NCI-H510A treated with DMSO at 0.1 percent for 48 hours (cell line): Measurements from ENCODE around the gene GMDS.

ENCODE experiments used
- DNase-seq: peaks from one replicate; lab custom pipeline; 2025; lab: John Stamatoyannopoulos, UW

The GMDS gene

DNA sequence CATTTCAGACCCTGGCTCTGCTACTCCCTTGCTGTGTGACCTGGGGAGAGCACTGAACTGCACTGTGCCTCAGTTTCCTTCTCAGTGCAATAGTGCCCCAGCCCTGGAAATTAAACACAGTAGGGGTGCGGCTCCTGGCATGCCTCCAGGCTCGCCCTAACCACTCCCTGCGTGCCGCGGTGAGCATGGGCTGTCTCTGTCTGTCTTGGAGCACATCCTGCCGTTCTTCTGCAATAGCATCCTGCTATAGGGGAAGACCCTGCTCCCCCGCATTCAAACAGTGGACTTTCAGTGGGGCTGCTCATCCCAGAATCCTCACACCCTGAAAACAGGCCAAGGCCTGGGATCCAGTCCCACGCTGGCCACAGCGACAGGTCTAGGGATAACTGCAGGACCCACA, 506.2 kb downstream of the GMDS start:
- DNase-seq = no peak

DNA sequence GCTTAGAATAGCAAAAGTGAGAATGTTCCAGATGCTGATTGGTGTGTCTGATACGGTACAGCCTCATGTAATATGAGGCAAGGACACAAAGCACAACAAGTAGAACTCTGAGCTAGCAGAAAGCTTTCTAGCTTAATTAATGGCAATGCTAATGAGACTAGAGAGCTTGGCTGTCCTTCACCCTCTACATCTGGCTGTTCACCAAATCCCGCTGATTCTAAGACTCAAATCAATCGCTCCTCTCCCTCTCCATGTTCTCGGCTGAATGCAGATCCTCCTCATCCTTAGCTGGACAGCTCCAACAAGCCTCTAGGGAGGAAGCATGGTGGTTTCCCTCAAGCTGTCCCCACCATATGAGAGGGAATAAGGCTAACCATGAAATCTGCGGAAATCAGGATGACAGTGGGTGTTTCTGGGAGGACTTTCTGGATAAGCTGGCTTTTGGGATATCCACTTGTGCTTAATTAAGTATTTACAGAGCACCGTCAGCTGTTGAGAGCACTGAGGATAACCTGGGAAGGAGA, 506.8 kb downstream of the GMDS start:
- no peak for DNase-seq

DNA sequence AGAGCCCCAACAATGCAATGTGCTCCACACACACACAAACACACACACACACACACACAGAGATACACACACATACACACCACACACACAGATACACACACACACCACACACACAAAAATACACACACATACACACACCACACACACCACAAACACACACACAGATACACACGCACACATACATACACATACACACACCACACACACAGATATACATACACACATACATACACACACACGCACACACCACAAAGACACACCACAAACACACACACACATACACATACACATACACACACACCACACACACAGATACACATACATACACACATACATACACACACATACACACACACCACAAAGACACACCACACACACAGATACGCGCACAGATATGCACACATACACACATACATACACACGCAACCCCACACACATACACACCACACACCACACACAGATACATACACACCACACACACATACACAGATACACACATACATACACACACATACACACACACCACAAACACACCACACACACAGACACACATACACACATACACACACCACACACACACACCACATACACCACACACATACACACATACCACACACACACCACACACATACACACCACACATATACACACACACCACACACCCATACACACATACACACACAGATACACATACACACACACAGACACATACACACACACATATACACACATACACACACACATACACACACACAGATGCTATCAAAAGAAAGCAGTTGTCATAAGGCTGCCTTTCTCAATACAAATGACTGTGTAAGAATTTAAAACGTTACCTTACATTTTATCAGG, 507.7 kb downstream of the GMDS start:
- no peak for DNase-seq

DNA sequence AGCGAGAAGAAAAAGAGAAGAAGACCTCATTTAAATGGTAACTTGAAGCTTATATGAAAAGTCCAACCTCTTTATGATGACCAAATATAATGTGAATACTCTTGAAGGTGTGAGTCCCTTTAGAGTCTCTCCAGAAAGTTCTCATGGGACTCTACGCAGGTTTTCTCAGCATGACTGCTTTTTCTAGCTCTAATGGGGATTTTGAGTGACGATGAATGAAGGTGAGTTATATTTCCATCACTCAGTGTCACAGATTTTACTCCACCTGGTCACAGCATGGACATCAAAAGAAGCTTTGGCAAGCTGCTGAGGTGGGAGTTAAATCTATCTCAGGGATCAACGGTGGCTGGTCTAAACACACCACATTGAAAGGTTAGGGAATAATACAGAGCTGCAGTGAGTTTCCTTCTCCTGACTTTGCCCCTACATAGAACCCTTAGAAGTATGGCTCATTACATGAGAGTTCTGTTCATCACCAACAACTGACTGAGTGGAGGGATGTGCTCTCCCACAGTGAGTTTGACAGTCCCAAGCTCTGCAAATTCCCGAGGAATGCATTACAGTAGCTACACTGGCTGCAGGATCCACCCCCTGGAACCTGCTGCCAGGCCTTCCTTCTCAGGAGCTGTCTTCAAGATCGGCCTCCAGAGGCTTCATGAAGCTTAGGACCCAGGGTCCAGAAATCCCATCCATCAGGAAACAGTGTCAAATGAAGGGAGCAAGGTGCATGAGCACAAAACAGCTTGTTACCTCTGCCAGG, 508.9 kb downstream of the GMDS start:
- DNase-seq = no peak

DNA sequence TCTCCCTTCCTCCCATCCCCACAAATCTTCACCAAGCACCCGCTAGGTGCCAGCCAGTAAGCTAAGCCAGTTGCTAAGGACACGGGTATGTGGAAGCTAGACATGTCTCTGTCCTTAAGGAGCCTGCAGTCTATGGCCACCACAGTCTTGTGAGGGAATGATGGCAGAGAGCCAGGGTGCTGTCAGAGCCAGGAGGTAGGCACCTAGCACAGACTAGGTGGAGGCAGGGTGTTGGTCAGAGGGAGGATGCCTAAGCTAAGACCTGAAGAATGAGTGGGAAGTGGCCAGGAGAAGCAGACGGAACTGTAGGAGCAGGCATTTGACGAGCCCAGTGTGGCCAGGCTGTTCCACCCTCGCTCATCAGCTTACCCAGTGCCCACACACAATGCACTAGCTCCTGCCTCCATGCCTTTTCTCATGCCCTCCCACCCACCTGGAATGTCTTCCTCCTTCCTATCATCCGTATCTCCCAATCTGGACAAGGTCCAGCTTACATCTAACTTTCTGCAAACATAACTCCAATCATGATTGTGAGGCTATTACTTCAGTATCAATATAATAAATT, 510.1 kb downstream of the GMDS start:
- no peak for DNase-seq

DNA sequence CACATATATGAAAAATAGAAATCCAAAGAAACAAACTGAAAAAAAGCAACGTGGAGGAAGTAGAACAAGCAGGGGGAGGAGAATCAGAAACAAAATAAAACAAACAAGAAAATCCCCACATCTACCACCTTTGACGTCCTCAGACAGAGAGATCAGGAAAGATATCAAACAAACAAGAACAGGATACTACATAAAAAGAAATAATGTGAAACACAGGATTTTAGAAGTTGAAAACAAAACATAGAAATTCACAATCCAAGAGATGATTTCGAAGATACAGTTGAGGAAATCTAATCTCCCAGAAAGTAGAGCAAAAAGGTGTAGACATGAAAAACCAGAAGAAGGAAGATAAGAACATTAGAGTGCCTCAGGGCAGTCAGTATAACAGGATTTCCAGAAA, 514.5 kb downstream of the GMDS start:
- no peak for DNase-seq

DNA sequence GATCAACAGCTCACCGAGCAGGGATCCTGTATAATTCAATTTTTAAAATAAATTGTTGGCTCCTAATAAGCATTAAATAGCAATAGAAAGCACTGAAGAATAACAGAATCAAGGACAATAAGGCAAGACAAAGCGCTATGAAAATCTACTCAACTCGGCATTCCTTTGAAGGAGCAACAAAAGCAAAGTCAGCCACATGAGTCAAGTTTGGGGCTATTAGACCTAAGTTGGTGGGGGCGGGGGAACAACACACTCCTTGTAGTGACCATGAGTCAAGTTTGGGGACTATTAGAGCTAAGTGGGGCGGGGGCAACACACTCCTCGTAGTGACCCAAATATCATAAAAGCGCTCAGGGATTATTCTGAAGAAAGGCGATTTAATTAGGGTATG, 515.7 kb downstream of the GMDS start:
- DNase-seq = no peak

DNA sequence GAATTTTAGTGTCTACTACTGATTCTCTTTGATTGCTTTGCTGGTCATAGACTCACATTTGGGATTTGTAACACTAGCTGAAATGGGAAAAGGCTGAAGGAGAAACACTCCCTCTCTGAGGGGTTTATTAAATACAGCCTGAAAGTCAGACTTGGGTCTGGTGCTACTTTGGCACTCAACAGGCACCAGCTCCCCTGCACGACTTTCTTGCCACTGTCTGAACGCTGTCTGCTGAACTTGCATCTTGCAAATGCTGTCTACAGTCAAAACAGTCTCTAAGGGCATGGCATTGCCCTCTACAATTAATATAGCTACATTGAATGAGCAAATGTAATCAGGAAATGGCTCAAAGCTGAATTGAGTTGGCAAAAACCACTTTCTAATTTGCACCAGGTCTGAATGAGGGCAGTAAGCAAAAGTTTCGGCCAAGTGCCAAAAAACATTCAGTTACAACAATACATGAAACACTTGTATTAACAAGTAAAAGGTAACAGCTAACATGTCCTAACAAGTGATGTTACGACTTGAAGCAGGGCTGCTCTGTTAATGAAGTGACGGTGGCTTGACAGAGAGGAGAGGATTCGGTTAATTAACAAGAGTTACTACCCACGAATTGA, 516.2 kb downstream of the GMDS start:
- no peak for DNase-seq

DNA sequence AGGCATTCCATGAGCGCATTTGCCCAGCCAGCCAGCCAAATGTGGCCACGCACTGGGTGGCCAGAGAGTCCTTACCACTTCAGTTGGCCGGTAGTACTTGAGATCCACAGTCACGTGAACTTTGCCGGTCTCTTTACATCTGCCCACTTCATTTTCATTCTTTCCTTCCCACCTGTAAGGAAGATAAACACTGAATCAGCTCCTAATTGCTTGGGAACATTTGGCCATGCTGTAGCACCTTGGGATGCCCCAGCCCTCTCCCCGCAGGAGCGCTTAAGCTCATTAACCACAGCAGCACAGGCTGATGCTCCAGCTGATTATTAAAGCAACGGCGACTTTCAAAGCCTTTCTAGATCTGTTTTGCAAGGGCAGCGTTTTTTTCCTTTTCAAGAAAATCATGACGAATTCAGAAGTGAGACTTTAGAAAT, 519.0 kb downstream of the GMDS start:
- DNase-seq = peak; percentile 57

DNA sequence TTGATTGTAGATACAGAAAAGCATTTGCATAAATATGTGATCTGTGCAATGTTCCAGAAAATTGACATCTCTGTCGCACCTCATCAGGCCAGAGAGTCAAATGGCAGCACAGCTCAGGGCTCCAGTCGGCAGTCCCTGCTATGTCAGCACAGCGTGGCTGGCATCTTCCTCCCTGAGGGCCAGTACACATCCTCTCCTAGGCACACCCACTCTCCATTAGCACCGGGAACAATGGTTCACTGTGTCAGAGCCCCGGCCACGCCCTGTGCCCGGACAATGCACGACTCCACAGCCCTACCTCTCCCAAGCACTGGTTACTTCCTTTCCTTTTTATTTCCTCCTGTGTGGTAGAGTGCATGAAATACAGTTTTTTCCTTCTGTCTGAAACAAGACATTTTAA, 520.8 kb downstream of the GMDS start:
- DNase-seq = peak; percentile 43

DNA sequence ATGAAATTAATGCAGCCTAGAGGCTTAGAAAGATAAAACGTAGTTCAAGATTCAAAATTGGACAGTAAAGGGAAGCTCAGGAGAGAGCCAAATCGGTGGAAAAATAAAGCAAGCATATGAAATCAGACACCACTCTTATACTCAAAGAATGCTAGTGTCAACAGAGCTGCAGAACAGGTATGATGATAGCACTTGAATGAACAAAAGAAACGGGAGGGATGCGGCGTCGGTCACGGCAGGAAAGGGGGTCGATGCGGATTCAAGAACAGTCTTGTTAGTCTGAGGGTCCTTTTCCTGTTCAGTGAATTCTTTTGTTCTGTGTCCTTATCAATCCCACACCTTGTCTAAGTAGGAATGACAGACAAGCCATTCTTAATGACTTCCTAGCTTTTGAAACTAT, 521.3 kb downstream of the GMDS start:
- peak; percentile 77 for DNase-seq

DNA sequence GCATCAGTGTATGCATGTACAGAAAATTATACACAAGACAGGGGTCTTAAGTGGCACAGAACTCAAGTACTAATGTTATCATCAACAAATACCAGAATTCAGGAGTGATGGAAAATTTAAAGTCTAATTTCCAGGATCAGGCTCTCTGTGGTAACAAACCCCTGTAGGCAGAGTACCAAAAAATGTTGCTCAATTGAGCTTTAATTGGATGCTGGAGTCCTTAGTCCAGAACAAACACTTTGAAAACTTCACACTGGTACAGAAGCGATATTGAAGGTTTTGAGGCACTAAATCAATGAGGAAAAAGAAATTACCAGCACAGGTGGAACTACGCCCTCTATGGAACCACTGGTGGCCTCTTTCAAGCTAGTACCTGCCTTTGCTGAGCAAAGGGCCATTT, 522.6 kb downstream of the GMDS start:
- no peak for DNase-seq

DNA sequence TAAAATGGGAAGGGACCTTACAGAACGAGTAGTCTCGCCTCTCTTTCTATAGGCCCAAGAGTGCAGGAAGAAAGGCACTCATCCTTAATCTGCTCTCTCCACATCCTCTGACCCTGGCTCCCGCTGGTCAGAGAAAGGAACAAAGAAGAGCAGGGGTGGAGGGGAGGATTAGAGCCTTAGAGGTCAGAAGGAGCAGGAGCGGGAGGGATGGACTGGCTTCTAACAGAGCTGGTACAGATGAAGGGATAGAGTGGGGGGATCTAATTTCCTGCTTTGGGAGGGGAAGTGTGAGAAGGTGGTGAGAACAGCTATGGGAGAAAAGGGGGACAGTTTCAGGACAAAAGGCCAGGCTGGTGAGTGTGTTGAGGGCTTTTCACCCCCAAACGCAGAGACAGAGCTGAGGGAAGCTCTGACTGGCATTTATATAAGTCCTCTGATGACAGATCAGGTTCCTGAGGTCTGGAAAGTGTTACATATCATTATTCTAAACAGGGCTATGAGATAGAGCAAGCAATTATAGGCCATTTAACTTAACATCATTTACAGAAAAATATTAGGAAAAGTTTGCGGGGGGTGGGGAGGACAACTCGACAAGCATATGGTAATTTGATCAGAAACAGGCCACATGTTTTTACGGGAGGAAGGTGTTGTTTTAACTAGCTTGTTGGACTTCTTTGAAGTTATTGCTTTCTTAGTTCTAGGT, 524.6 kb downstream of the GMDS start:
- no peak for DNase-seq

DNA sequence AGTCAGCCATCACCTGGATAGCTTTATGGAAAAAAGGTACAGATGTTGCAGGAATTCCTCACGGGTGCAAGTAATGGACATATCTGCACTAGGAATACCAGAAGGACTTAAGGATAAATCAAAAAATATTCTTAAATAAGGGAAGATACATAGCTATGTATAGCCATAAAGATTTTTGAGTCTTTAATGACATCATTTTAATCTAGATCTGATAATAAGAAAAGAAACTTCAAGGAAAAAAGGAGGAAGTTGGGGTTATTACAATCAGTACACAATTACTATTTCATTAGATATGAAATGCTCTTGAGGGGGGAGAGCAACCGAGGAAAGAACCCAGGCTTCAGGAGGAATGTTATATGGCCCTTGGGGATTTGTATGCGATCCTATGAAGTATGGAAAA, 525.5 kb downstream of the GMDS start:
- no peak for DNase-seq

DNA sequence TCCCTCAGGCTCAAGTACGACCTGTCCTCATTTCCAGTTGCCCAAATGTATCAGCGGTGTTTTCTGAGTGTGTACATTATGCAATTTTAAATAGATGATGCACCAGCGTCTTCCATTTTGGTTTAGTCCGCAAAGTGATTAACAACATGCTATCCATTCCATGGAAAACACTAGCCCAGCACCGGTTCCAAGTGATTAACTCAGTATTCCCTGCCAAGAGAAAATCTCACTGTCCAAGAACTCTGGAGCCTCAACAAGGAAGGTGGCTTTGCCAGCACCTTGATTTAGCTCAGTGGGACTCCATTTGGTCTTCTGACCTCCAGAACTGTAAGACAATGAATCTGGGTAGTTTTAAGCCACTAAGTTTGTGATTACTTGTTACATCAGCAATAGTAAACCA, 528.5 kb downstream of the GMDS start:
- DNase-seq = no peak

DNA sequence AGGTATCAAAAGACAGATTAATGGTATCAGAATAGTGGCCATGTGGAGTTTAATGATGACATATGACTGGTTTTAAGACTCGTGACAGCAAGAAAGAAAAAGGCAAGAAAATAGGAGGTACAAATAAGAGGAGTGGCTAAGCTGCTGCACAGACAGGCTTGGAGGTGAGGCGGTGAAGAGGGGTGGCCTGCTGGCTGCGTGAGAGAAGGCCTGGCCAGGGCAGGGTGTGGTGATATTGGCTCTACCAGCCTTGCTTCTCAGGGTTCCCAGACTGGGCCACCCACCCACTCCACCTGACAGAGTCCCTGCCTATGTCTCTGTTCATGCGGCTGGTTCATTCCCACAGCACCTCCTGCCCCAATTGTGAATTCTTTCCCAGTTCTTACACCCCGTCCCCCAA, 529.0 kb downstream of the GMDS start:
- DNase-seq = no peak

DNA sequence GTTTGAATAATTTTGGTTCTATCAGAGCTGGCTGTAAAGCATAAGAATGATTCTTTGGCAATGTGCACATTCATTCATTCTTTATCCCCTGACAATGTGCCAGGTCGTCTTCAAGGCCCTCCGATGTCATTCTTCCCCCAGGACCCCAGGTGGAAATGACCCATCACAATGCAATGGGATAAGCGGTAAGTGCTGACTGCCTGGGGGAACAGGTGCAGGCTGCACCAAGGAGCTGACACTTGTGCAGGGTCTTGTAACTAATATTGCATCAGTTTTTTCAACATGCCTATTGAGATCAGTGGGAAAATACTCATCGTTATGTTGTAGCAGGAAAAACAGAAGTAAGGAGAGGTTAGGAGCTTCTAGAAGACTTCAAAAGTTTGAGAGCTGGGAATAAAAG, 530.1 kb downstream of the GMDS start:
- no peak for DNase-seq

DNA sequence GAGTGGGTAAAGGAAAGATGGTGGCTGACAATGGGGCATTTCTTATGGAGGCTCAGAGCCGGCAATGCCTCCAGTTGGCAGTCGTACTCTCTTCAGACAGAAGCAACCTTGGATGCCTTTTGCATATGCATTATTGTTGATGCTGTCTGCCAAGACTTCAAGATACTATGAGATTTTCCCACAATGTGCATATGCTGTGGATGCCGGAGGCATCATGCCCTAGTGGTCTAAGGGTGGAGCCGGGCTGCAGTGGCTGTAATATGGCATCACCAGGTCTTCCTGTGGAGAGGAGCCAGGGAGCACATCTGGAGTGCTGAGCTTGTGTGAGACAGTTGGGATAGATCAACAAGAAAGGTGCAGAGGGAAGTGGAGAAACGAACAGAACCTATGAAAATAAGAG, 530.8 kb downstream of the GMDS start:
- DNase-seq = no peak

DNA sequence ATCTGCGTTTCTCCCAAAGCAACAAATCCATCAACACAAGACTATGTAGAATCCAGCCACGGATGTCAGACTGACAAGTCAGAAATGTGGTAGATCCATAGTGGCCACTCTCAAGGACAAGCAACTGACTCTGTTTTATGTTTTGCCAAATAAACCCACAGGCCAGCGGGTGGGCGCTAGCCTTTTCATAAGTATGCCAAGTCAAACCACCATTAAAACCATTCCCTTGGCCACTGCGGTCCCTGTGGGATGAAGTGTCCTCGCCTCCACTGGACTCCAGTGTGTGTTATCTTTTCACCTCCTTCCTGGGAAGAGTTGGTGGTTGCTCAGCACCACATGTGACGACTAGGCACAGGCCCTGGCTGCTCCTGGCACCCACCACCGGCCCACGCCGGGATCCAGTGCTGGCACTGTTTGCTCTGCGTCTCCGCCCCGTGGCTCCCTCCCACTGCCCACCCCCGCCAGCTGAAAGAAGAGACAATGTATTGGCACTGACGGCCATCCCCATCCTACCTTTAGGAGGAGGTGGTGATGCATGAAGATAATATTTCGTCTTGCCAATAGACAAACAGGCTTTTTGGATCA, 532.3 kb downstream of the GMDS start:
- no peak for DNase-seq

DNA sequence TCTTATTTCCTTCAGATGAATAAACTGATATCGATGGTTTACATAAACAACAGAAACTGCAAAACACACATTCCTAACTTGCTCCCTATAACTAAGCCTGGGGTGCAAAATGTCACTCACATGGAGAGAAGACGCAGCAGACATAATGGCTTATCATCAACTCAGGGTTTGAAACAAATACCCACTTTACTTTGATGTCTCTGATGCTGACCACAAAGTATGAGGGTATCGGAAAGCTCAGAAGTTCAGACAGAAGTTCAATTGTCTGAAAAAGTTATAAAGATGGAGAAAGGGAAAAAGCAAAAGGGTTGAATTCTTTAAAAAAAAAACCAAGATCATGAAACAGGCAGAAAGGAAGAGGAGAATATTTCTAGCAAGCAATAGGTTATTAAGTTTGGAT, 533.0 kb downstream of the GMDS start:
- DNase-seq = no peak

DNA sequence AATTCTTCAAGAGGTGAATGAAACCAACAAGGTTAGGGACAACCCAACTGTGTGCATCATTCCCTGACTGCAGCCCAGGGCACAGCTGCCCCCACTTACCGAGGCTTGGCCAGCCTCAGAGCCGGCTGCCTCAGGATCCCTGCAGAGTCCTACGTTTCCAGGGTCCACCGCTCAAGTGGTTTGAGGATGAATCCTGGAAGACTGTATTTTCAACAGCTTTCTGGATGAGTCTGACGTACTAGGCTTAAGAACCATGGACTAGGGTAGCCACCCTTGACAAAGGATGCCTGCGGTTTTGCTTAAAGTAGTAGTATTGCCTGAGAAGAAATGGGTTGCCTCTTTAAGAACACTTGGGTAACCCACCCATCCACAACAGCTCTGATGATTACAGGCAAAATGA, 534.3 kb downstream of the GMDS start:
- no peak for DNase-seq

DNA sequence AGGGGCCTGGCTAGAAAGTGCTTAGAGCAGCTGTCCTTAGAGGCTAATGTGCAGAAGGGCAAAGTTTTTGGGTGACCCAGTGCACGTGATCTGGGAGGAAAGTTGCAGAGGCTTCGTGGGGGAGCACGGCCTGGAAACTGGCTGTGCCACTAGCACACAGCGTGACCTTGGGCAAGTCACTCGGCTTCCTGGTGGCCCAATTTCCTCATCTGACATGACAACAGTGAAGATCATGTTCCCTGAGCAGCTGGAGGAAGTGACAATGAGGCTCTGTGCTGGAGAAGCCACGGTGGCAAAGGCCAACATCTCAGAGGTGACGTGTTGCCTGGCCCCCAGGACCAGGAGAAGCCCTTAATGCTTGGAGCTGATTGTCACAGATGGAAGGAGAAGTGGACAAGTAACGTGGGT, 536.2 kb downstream of the GMDS start:
- DNase-seq = no peak
